Muscle of leg (tissue), 11 donors: ENCODE results near the gene FMNL2. TPM values are rescaled to one million over a fixed set of nuclear protein-coding genes. Genes with fewer than 3 reads are reported as not detected.

Source experiments
- DNase-seq: peaks from one replicate; pipeline ENCODE4 v3.0.0; 2013
- H3K27ac ChIP-seq: one replicate; pipeline ENCODE4 v1.5.1; 2013; ENCODE audit warnings: mild to moderate bottlenecking, low read length, control low read depth
- H3K27me3 ChIP-seq: one replicate; pipeline ENCODE4 v1.6.1; 2013; ENCODE audit warnings: low read length; ENCODE audit not compliant: control insufficient read depth, insufficient read depth
- H3K36me3 ChIP-seq: one replicate; pipeline ENCODE4 v1.6.1; 2013; ENCODE audit warnings: low read length; ENCODE audit not compliant: control insufficient read depth, insufficient read depth
- H3K4me1 ChIP-seq: one replicate; pipeline ENCODE4 v1.6.1; 2013; ENCODE audit warnings: low read length; ENCODE audit not compliant: control insufficient read depth, insufficient read depth
- H3K4me3 ChIP-seq: one replicate; pipeline ENCODE4 v1.5.1; 2013; ENCODE audit warnings: low read length, control low read depth
- H3K9me3 ChIP-seq: replicated peaks from 2 replicates; pipeline ENCODE4 v1.6.1; 2013; ENCODE audit warnings: low read depth, low read length; ENCODE audit not compliant: control insufficient read depth
- WGBS: methylation state at CpG from one replicate; pipeline ENCODE4 v1.1.5; 2013; ENCODE audit warnings: missing lambda C conversion rate; ENCODE audit not compliant: insufficient coverage; 5-methylcytosine and 5-hydroxymethylcytosine counted together
- polyA plus RNA-seq, 8 donors: library from polyadenylated mRNA; unstranded; fragments of 120-200 nt; gene quantifications; one replicate each; pipeline versions ENCODE4 v1.2.1 to v1.2.3, GENCODE V29; 2013; ENCODE audit warnings: inconsistent platforms in 1 of 8, low replicate concordance in 1 of 8; ENCODE audit not compliant: insufficient read length in 8 of 8, insufficient read depth in 1 of 8
- total RNA-seq: library from RNA; stranded (reverse); fragments of 120-200 nt; gene quantifications from one replicate; pipeline ENCODE4 v1.2.4, GENCODE V29; 2013

Gene FMNL2
- total and polyA plus RNA-seq, 9 donors = 21.5 to 36.1 (median 24.1) TPM

DNA sequence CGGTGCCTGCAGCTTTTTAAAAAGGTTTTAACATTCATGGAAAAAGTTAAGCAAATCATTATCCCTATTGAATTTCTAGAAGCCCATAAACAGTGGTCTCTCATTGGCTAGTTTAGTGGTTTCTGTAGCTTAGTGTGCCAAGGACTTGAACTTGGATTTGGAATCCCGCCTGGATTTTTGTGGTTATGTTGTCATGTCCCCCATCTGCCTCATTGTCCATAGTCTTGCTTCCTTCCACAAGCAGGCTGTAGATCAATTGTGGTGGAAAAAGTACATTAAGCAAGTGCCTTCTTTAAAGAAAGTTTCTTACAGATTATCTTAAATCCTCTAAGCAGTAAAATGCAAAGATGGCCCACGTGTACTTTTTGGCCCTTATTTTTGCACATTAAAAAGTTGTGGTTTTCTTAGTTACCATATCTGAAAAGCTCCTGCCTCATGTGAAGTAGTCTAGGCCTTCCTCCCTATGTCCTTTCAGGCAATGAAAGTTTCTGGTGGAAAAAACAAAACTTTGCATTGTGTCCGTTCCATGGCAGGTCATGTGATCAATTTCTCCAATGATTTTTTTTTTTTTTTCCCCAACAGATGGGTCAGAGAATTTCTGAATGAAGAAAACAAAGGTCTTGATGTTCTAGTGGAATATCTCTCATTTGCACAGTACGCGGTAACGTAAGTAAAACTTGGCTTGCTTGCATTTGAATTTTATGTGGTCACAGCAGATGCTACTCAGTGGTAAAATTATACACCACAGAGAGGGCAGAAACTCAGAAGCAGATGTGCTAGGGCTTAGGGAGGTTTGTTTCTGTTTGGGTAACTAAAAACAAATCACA, 223.4 kb downstream of the FMNL2 start:
- Histone ChIP-seq H3K9me3 (no peaks in the 10 kb centered on the region), H3K36me3 (peaks cover 2% of the 10 kb centered on the region), H3K4me1 (peaks cover 12% of the 10 kb centered on the region), H3K4me3 (no peak overlapping the region), H3K27me3 (no peaks in the 10 kb centered on the region), H3K27ac (peak overlapping the region; percentile 84)
- WGBS = no CpG with 5 or more reads among the region's 7 CpGs
- DNase-seq = peak; percentile 90

DNA sequence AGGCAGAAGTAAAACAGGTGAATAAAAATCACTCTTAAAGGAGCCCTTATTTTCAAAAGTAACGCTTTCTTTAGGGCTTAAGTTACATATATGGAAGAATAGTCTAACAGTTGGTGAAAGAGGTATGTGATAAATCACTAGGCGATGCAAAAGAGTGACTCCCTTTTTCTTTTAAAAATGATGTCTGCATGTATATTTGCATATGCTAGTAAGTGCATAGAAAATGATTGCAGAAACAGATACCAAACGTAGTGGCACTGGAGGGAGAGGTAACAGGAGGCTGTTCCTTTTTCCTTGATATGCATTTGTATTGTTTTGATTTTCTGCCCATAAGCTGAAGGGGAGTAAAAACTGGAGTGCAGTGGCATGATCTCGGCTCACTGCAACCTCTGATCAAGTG, 224.0 kb downstream of the FMNL2 start:
- Histone ChIP-seq H3K27ac (peak overlapping the region; percentile 84), H3K4me3 (no peak overlapping the region), H3K36me3 (peaks cover 2% of the 10 kb centered on the region), H3K9me3 (no peaks in the 10 kb centered on the region), H3K4me1 (peaks cover 12% of the 10 kb centered on the region), H3K27me3 (no peaks in the 10 kb centered on the region)
- WGBS = 54% methylated on average over 2 of the region's 4 CpGs
- no peak for DNase-seq

DNA sequence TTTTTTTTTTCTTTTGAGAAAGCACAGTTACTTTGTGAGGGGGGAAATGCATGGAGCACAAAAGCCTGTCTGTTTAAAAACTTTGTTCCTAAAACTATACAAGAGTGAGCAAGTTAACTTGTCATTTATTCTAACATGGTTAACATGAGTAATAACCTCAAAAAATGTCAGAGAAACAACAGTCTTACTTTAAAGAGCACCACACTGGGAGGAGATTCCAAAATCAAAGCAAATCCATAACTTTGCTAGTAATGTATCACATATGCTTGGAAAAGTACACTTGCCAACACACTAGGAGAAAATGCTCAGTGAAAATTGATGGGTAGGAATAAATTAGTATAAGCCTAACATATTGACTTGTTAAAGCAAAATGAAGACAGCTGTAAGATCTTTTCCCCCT, 225.2 kb downstream of the FMNL2 start:
- H3K36me3 ChIP-seq = peaks cover 2% of the 10 kb centered on the region
- peaks cover 12% of the 10 kb centered on the region for H3K4me1 ChIP-seq
- H3K9me3 ChIP-seq = no peaks in the 10 kb centered on the region
- H3K27me3 ChIP-seq = no peaks in the 10 kb centered on the region
- DNase-seq = peak; percentile 80
- no peak overlapping the region for H3K27ac ChIP-seq
- no peak overlapping the region for H3K4me3 ChIP-seq

DNA sequence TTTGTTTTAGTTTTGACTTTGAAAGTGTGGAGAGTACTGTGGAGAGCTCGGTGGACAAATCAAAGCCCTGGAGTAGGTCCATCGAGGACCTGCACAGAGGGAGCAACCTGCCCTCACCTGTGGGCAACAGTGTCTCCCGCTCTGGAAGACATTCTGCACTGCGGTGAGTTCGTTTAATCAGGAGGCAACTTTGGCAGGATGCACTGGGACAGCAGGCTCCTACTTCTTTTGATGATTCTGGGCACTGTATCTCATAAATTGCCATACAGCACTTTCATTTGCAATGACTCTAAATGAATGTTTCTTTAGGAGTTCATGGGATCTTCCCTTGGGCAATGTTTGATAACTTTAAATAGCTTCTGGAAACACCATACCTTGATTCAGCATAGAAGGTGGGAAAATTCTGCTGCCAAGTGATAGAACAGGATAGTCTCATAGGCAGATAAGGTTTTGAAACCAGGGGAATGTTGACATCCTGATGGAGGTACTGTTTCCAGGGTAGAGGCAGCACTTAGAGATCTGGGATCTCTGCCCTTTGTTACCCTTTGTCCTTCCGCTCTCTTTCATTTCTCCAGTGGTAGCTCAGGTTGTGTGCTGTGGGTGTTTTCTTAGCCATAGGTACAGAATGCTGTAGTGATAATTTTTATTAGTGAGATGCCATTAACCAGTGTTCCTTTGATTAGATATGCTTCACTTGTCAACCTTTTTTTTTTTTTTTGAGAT, 226.1 kb downstream of the FMNL2 start:
- H3K27ac ChIP-seq = no peak overlapping the region
- H3K27me3 ChIP-seq = no peaks in the 10 kb centered on the region
- peaks cover 12% of the 10 kb centered on the region for H3K4me1 ChIP-seq
- WGBS = no CpG with 5 or more reads among the region's 6 CpGs
- no peaks in the 10 kb centered on the region for H3K9me3 ChIP-seq
- H3K36me3 ChIP-seq = peaks cover 2% of the 10 kb centered on the region
- DNase-seq = no peak
- H3K4me3 ChIP-seq = no peak overlapping the region

DNA sequence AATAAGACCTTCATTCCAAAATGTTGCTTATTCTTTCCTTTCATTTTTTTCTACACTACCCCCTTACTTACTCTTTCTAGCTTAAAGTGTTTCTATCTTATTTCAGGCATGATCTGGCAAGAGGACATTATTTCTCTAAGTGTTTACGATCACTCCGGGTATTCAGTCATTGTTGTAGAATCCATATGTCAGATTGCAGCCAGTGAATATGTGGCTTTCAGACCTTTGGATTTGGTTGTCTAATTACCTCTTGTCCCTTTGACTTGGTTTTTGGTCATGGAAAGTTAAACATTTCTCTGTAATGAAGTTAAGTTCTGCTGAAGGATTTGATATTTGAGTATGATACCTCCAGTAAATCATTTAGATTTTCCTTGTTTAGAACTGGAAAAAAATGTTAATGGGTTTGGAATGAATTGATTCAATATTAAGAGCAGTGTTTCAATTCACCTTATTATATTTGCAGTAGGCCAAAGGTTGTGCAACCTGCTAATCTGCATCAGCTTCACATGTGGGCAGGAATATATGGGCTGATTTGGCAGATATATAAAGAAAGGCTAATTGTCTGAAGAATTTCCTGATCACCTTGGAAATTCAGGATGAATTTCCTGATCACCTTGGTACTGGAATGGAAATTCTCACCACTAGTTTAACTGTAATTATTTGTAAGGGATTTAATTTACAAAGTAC, 227.4 kb downstream of the FMNL2 start:
- Histone ChIP-seq H3K9me3 (no peaks in the 10 kb centered on the region), H3K27ac (no peak overlapping the region), H3K4me1 (peaks cover 9% of the 10 kb centered on the region), H3K36me3 (peaks cover 2% of the 10 kb centered on the region), H3K4me3 (no peak overlapping the region), H3K27me3 (no peaks in the 10 kb centered on the region)
- WGBS = no CpG with 5 or more reads among the region's 2 CpGs
- DNase-seq = peak; percentile 80

DNA sequence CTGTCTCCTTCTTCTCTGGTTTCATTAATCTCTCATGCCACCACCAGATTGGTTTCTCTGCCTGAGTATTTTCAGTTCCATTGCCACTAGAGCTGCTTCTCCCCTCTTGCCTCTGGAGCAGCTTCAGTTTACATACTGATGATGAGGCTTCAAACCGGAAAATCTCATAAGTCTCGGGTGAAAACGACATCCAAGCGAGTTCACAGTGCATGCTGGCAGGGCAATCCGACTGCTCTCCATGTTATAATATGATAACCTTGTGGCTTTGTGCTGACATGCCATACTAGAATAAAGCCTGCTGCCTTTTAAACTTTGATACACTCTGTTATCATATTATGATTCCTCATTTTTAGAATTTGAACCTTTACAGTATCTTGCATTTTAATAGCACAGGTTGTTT, 228.8 kb downstream of the FMNL2 start:
- DNase-seq = peak; percentile 56
- H3K36me3 ChIP-seq = peaks cover 6% of the 10 kb centered on the region
- H3K27me3 ChIP-seq = no peaks in the 10 kb centered on the region
- WGBS = 20% methylated on average over 1 of the region's 5 CpGs
- H3K4me3 ChIP-seq = no peak overlapping the region
- peaks cover 7% of the 10 kb centered on the region for H3K4me1 ChIP-seq
- no peak overlapping the region for H3K27ac ChIP-seq
- H3K9me3 ChIP-seq = no peaks in the 10 kb centered on the region

DNA sequence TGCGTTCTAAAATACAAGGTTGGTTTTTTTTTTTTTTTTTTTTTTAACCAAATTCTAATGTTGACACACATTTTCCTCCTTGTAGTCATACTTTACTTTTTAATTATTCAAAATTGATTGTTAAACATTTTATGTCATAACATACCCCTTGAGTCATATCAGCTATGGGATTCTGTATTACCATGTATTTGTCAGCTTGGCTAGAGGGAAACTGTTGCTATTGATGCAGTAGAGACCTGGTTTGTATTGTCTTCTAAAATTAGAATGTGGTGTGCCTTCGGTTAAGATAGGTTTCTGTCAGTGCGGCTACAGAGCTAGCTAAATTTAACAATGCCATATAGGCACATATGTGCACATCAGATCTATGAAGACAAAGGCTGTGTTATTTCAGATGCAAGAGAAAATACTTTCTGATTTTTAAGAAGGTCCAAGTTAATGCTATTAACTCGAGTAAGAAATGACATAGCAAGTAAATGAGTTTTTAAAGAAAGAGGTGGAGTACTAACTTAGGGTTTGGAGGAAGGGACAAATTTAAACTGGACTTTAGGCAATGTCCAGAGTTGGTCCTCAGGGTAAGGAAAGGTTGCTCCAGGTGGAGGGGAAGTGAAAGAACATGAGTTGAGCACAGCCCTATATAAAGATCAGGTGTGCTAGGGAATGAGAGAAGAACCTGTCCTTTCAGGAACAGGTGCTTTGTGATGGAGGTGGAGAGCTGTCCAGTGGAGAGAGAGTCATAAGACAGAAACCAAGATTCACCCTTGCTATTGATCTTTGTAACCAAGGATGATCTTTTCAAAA, 230.0 kb downstream of the FMNL2 start:
- Histone ChIP-seq H3K4me1 (no peaks in the 10 kb centered on the region), H3K27ac (no peak overlapping the region), H3K4me3 (no peak overlapping the region), H3K27me3 (no peaks in the 10 kb centered on the region), H3K9me3 (no peaks in the 10 kb centered on the region), H3K36me3 (peaks cover 6% of the 10 kb centered on the region)
- 91% methylated on average over 1 of the region's 4 CpGs for WGBS
- DNase-seq = no peak

DNA sequence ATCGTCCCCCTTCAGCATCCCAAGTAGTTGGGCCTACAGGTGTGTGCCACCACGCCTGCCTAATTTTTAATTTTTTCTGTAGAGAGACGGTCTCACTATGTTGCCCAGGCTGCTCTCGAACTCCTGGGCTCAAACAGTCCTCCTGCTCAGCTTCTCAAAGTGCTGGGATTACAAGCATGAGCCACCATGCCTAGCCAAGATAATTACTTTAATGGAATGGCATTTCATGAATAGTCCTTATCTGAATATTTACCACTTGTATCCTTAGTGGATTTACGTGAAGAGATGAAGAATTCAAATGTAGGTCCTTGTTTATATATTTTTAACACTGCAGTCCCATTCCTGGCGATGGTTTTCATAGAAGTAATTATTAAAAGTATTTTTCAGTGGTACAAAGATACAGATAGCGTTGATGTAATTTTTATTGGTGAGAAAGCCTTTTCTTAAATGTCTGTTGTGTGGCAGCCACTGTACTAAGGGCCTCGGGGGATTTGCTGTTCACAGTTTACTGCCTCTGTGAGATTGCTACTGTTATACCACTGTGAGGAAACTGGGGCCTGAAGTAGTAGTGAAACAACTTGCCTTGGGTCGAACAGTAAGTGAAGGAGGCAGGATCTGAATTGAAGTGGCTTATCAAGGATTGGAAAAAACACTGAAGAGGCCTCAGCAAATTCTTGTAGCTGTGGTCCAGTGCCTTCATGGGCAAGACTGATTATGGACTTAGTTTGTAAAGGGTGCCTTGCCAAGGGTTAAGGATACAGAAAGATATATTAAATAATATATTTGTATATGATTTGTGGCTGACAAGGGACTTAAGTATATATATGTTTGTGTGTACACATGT, 231.1 kb downstream of the FMNL2 start:
- H3K36me3 ChIP-seq = peaks cover 6% of the 10 kb centered on the region
- 85% methylated on average over 6 of the region's 9 CpGs for WGBS
- H3K27me3 ChIP-seq = no peaks in the 10 kb centered on the region
- peaks cover 3% of the 10 kb centered on the region for H3K4me1 ChIP-seq
- no peak for DNase-seq
- H3K27ac ChIP-seq = no peak overlapping the region
- H3K9me3 ChIP-seq = no peaks in the 10 kb centered on the region
- no peak overlapping the region for H3K4me3 ChIP-seq

DNA sequence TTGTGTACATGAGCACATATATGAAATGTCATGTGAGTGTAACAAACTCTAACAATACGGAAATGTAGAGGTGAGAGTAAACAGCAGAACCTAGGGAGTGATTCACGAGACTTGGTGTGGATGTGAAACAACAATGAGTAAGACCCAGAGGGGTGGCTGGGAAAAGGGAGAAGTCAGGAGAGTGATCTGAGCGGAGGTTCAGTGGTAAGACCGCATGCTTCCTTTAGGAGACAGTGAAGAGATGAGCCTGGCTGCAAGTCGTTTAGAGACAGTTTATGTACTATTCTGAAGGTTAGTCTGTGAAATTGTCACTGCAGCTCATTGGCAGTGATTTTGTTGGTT, 231.7 kb downstream of the FMNL2 start:
- Histone ChIP-seq H3K9me3 (no peaks in the 10 kb centered on the region), H3K36me3 (peaks cover 4% of the 10 kb centered on the region), H3K4me3 (no peak overlapping the region), H3K4me1 (peaks cover 5% of the 10 kb centered on the region), H3K27ac (no peak overlapping the region), H3K27me3 (no peaks in the 10 kb centered on the region)
- DNase-seq = peak; percentile 51
- WGBS = 70% methylated on average over 5 of the region's 5 CpGs
